Right cardiac atrium (tissue), 5 donors: ENCODE results near the gene NR2F1. TPM values are rescaled to one million over a fixed set of nuclear protein-coding genes. Genes with fewer than 3 reads are reported as not detected.

ENCODE experiments used
- ATAC-seq, 2 donors: fragments of 200-7000 bp; cut with Tn5 transposase; one replicate each; pipeline versions ENCODE4 v1.8.0 to v1.9.1; 2020; ENCODE audit warnings: moderate library complexity in 2 of 2, mild to moderate bottlenecking in 1 of 2
- DNase-seq, 3 donors: peaks; one replicate each; pipeline ENCODE4 v3.0.0-alpha.2; 2020
- H3K27ac ChIP-seq: one replicate; pipeline ENCODE4 v1.5.1; 2013; ENCODE audit warnings: mild to moderate bottlenecking, low read length, control low read depth, moderate library complexity
- H3K27me3 ChIP-seq: one replicate; pipeline ENCODE4 v1.6.1; 2013; ENCODE audit not compliant: control insufficient read depth, insufficient read depth
- H3K4me1 ChIP-seq: one replicate; pipeline ENCODE4 v1.6.1; 2013; ENCODE audit warnings: low read length; ENCODE audit not compliant: control insufficient read depth, insufficient read depth
- H3K4me3 ChIP-seq: one replicate; pipeline ENCODE4 v1.5.1; 2013; ENCODE audit warnings: low read length, control low read depth
- H3K9me3 ChIP-seq: one replicate; pipeline ENCODE4 v1.6.1; 2013; ENCODE audit warnings: low read length; ENCODE audit not compliant: control insufficient read depth
- WGBS: extraction: QIAGEN DNeasy Blood & Tissue Kit; methylation state at CpG from one replicate; pipeline ENCODE4 v1.1.7; 2013; 5-methylcytosine and 5-hydroxymethylcytosine counted together
- intact Hi-C, 4 donors: fragments of 100-400 bp; cut with DNase I; formaldehyde crosslinking; loops; one replicate each; pipeline versions ENCODE4 v1.11.0 to v1.14.0; 2022 to 2023
- polyA plus RNA-seq: library from polyadenylated mRNA; stranded (reverse); fragments of 200-250 nt; gene quantifications from one replicate; pipeline ENCODE4 v1.2.3, GENCODE V29; 2013
- total RNA-seq, 4 donors: library from RNA; stranded (reverse); fragmentation: NEBNext Ultra II Directional; extraction: Animal tissue kit (Norgen Biotek cat#: 25700); gene quantifications; one replicate each; pipeline ENCODE4 v1.2.1, GENCODE V29; 2021
- donor health status: healthy with polysubstance abuse.
- donor health status: DM: no; HTN: yes; CAD: no.
- donor health status: DM: no; HTN: no; CAD: no.
- donor health status: DM: no; HTN: yes; CAD: no; lungs with severe emphysema.
- donor health status: DM: yes; HTN: yes; CAD: no.

NR2F1 gene
- total and polyA plus RNA-seq, 5 donors, result 22.1 to 59.2 (median 42.1) TPM

DNA sequence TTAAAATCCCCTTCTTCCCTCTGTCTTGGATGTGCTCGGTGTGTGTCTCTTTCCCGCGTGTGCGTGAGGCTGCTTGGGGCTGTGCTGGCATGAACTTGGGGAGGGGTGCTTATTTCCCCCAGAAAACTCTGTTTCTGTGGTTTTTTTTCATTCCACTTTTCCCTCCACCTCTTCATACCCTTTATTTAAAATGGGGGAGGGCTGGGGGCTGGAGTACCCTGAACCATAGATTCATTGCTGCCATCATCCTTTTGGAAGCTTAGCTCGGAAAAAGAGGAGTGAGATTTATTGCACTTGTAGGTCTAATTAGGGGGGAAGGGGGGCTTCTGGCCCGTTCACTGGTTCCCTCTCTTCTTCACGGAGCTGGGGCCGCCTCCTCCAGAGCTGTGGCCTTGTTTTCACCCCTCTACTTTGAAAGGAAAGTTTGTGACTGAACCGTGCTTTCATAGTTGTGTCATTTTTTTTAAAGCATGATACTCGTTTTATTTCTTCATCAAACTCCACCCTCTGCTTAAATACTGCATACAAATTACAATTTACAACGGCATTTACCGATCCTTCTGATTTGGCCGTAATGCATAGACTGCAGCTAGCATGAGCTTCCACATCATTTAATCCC, 2.9 kb downstream of the NR2F1 start:
- intact Hi-C loops, result no loop called here
- peak overlapping the region; percentile 85 for H3K27ac ChIP-seq
- no peak for ATAC-seq
- H3K4me3 ChIP-seq, result peak overlapping the region; percentile 94
- 26% methylated on average over 13 of the region's 13 CpGs for WGBS
- no peaks in the 10 kb centered on the region for H3K9me3 ChIP-seq
- H3K27me3 ChIP-seq, result no peaks in the 10 kb centered on the region
- DNase-seq, result no peak
- H3K4me1 ChIP-seq, result no peaks in the 10 kb centered on the region

GRCh38 chr5:93586736-93587596, 3.9 kb downstream of the NR2F1 start:
- 54% methylated on average over 11 of the region's 11 CpGs for WGBS
- ATAC-seq, result no peak
- Histone ChIP-seq H3K4me3 (peak overlapping the region; percentile 94), H3K9me3 (no peaks in the 10 kb centered on the region), H3K4me1 (no peaks in the 10 kb centered on the region), H3K27ac (no peak overlapping the region), H3K27me3 (no peaks in the 10 kb centered on the region)
- intact Hi-C loops, result no loop called here
- no peak for DNase-seq

GRCh38 chr5:93587597-93588351, 4.8 kb downstream of the NR2F1 start:
- ATAC-seq, result no peak
- Histone ChIP-seq H3K4me3 (peak overlapping the region; percentile 15), H3K27me3 (no peaks in the 10 kb centered on the region), H3K9me3 (no peaks in the 10 kb centered on the region), H3K27ac (peak overlapping the region; percentile 7), H3K4me1 (no peaks in the 10 kb centered on the region)
- WGBS, result 52% methylated on average over 59 of the region's 59 CpGs
- DNase-seq, result peak in 1 of 3 donors; percentile 63
- intact Hi-C loops, result no loop called here

DNA sequence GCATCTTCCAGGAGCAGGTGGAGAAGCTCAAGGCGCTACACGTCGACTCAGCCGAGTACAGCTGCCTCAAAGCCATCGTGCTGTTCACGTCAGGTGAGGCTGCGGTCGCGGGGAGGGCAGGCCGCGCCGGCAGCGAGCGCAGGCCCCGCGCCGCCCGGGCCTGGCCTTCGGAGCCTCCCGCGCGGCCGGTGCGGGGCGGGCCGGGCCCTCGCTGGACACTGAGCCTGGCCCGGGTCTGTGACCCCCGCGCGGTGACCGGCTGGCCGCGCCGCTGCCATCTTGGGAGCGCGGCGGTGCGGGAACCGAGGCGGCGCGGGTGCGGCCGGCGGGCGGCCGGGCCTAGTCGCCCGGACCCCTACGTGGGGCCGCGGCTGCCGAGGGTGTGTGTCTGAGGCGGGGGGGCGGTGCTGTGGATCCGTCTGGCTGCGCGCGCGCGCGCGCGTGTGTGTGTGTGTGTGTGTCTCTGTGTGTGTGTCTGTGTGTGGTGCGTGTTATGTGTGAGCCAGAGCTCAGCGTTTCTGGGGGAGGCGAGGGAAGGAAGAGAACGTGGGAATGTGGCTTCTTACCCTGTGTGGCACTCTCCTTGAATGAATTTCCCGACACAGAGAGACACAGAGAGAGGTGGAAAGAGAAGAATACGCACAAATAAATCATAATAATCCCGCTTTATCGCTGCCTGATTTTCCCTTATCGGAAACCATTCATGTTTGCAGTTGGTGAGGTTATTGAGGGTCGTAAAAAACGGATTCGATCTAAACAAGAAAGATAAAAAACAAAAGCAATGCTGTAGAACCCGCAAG, 5.5 kb downstream of the NR2F1 start:
- ATAC-seq, result no peak
- intact Hi-C loops, result no loop called here
- no peaks in the 10 kb centered on the region for H3K4me1 ChIP-seq
- no peaks in the 10 kb centered on the region for H3K9me3 ChIP-seq
- WGBS, result 41% methylated on average over 78 of the region's 78 CpGs
- H3K4me3 ChIP-seq, result peak overlapping the region; percentile 15
- no peaks in the 10 kb centered on the region for H3K27me3 ChIP-seq
- H3K27ac ChIP-seq, result peak overlapping the region; percentile 7
- DNase-seq, result peak in 1 of 3 donors; percentile 71

GRCh38 chr5:93589152-93589828, 6.3 kb downstream of the NR2F1 start:
- WGBS, result 71% methylated on average over 6 of the region's 6 CpGs
- intact Hi-C loops, result no loop called here
- no peak overlapping the region for H3K27ac ChIP-seq
- H3K27me3 ChIP-seq, result no peaks in the 10 kb centered on the region
- no peak for DNase-seq
- no peaks in the 10 kb centered on the region for H3K4me1 ChIP-seq
- H3K4me3 ChIP-seq, result no peak overlapping the region
- ATAC-seq, result no peak
- H3K9me3 ChIP-seq, result no peaks in the 10 kb centered on the region

DNA sequence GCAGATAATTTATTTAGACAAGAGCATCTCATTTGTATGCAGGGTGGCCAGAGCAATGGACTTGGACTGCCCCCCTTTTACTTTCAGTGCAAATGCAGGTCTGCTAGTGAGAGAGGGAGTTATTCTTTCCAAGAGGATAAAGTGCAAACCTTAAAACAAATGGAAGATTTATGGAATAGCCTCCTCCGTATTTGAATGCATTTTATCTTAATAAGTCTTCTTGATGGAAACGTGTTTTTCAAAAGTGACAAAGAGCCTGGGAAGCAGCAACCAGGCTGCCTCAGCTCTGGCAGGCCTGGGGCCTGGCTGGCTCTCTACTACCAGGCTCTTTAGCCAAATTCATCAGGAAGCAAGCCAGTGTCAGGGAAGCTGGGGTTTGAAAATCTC, 6.8 kb downstream of the NR2F1 start:
- Histone ChIP-seq H3K27ac (peak overlapping the region; percentile 13), H3K27me3 (no peaks in the 10 kb centered on the region)
- WGBS, result 43% methylated on average over 2 of the region's 2 CpGs

DNA sequence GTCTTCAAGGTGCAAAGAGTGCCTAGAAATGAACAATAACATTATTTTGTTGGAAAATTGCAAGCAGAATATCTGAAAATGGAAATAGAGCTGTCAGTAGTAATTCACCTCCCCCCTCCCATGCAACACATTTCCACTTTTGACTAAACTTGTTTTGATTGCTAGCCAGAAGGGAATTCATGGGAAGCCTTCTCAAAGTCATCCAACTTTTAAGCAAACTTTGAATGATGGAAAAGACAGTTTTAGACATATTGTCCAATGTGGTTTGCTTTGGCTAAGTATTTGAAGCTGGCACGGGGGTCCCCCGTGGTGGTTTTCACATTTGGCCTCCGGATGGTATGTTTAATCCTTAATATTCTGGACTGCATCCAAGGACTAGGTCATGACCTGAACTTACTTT, 7.5 kb downstream of the NR2F1 start:
- no peak for DNase-seq
- H3K4me1 ChIP-seq, result no peaks in the 10 kb centered on the region
- ATAC-seq, result no peak
- no peaks in the 10 kb centered on the region for H3K27me3 ChIP-seq
- no peak overlapping the region for H3K27ac ChIP-seq
- 49% methylated on average over 3 of the region's 3 CpGs for WGBS
- intact Hi-C loops, result loop anchor here in 1 of 4 donors (10.0 kb wide), 1 partner anchor 214 kb away; no protein-coding TSS in a partner anchor
- H3K4me3 ChIP-seq, result no peak overlapping the region
- H3K9me3 ChIP-seq, result no peaks in the 10 kb centered on the region

More for the DNA sequence above, 6.8 kb downstream of the NR2F1 start:
- no peak for ATAC-seq
- intact Hi-C loops, result loop anchor here in 1 of 4 donors (10.0 kb wide), 1 partner anchor 215 kb away; no protein-coding TSS in a partner anchor
- H3K4me1 ChIP-seq, result no peaks in the 10 kb centered on the region
- no peaks in the 10 kb centered on the region for H3K9me3 ChIP-seq
- no peak overlapping the region for H3K4me3 ChIP-seq
- DNase-seq, result peak in 1 of 3 donors; percentile 41

DNA sequence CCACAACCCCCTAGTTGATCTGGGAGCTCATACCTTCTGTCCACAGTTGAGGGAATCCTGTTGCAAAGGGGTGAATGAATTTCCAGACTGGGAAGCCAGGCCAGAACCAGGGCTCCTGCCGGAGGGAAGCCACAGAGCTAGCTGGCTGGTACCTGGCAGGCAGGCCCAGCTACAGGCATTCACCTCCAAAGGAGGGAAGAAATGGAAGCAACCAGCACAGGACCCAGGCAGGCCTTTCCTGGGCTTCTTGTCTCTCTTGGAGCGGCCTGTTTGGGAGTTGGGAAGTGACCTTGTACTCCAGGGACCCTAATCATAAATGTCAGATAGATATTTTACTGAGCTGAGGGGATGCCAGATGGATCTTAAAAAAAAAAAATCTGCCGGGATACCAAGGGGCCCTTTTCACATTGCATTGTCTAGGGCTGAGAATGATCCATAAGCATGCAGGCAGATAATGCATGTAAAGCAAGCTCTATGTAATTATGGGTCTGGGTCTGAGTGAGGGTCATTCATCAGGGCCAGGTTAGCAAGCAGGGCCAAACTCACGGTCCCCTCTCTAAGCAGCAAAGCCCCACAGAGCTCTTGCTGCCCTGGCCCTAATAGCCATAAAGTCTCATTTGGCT, 8.4 kb downstream of the NR2F1 start:
- no peaks in the 10 kb centered on the region for H3K4me1 ChIP-seq
- ATAC-seq, result no peak

DNA sequence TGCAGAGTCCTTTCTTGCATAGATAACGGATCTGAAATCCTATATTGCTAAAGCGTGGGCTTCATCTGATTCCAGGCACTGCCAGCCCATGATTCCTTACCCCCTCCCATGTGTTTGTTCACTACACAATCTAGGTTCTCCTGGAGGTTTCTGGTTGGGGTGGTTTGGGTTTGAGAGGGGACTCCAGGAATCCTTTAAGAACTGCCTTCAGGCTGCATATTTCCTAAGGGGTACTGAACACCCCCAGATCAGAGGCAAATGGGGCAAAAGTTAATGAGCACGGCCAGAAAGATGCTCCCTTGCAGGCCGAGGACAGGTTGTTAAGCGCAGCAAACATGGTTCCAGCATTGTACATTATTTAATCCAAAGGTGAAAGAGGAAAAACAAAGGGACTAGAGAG, 9.9 kb downstream of the NR2F1 start:
- Histone ChIP-seq H3K4me1 (no peaks in the 10 kb centered on the region), H3K9me3 (no peaks in the 10 kb centered on the region), H3K4me3 (no peak overlapping the region), H3K27me3 (no peaks in the 10 kb centered on the region), H3K27ac (no peak overlapping the region)
- intact Hi-C loops, result loop anchor here in 1 of 4 donors (10.0 kb wide), 1 partner anchor 212 kb away; no protein-coding TSS in a partner anchor
- 66% methylated on average over 5 of the region's 5 CpGs for WGBS
- ATAC-seq (no peak), DNase-seq (no peak)

More for the DNA sequence above, 8.4 kb downstream of the NR2F1 start:
- no peaks in the 10 kb centered on the region for H3K27me3 ChIP-seq
- 71% methylated on average over 4 of the region's 4 CpGs for WGBS
- DNase-seq, result no peak
- H3K9me3 ChIP-seq, result no peaks in the 10 kb centered on the region
- intact Hi-C loops, result loop anchor here in 1 of 4 donors (10.0 kb wide), 1 partner anchor 213 kb away; no protein-coding TSS in a partner anchor
- no peak overlapping the region for H3K27ac ChIP-seq
- no peak overlapping the region for H3K4me3 ChIP-seq
